Smooth muscle cell (in vitro differentiated cells): ENCODE results near the gene SCN8A. TPM values are rescaled to one million over a fixed set of nuclear protein-coding genes. Genes with fewer than 3 reads are reported as not detected.
"Not testable (repeated sequence)": the region's sequence is repeated elsewhere in the genome, so short reads cannot be mapped to it uniquely, and the experiment has no call there.

Experiments
- DNase-seq: peaks from one replicate; lab custom pipeline; 2025; ENCODE audit not compliant: unreplicated experiment; lab: John Stamatoyannopoulos, UW
- H2AFZ ChIP-seq: fragments of 200-600 bp; sonication (generic); 2 replicates; pipeline ENCODE4 v1.6.0; 2016; ENCODE audit warnings: antibody characterized with exemption, low read depth, mild to moderate bottlenecking
- H3F3A ChIP-seq: fragments of 200-600 bp; sonication (generic); 2 replicates; pipeline ENCODE4 v1.6.0; 2017; ENCODE audit warnings: antibody characterized with exemption, low read depth
- H3K27ac ChIP-seq: fragments of 200-600 bp; sonication (generic); 2 replicates; pipeline ENCODE4 v1.5.1; 2016; ENCODE audit warnings: low read depth, mild to moderate bottlenecking
- H3K27me3 ChIP-seq: fragments of 200-600 bp; sonication (generic); 2 replicates; pipeline ENCODE4 v1.6.1; 2016; ENCODE audit warnings: low read depth, mild to moderate bottlenecking
- H3K36me3 ChIP-seq: fragments of 200-600 bp; sonication (generic); 2 replicates; pipeline ENCODE4 v1.5.1; 2016; ENCODE audit warnings: low read depth
- H3K4me1 ChIP-seq: fragments of 200-600 bp; sonication (generic); 2 replicates; pipeline ENCODE4 v1.5.1; 2016; ENCODE audit warnings: low read depth
- H3K4me2 ChIP-seq: fragments of 200-600 bp; sonication (generic); 2 replicates; pipeline ENCODE4 v1.6.0; 2016; ENCODE audit warnings: mild to moderate bottlenecking
- H3K4me3 ChIP-seq: fragments of 200-600 bp; sonication (generic); 2 replicates; pipeline ENCODE4 v1.5.1; 2016; ENCODE audit warnings: mild to moderate bottlenecking
- H3K79me2 ChIP-seq: fragments of 200-600 bp; sonication (generic); 2 replicates; pipeline ENCODE4 v1.6.0; 2016; ENCODE audit warnings: low read depth, mild to moderate bottlenecking
- H3K9ac ChIP-seq: fragments of 200-600 bp; sonication (generic); 2 replicates; pipeline ENCODE4 v1.6.0; 2016; ENCODE audit warnings: low read depth
- H3K9me3 ChIP-seq: fragments of 200-600 bp; sonication (generic); replicated peaks from 2 replicates; pipeline ENCODE4 v1.5.1; 2016; ENCODE audit warnings: low read depth
- H4K20me1 ChIP-seq: fragments of 200-600 bp; sonication (generic); 2 replicates; pipeline ENCODE4 v1.6.0; 2016; ENCODE audit warnings: low read depth
- CTCF ChIP-seq: fragments of 200-600 bp; sonication (generic); IDR thresholded peaks from 2 replicates; pipeline ENCODE4 v1.5.1; 2017; ENCODE audit warnings: borderline replicate concordance, mild to moderate bottlenecking, antibody characterized with exemption; ENCODE audit not compliant: insufficient read depth, poor library complexity, severe bottlenecking
- WGBS: methylation state at CpG from one replicate; pipeline ENCODE4 v1.1.7; 2016; ENCODE audit warnings: low lambda C conversion rate; 5-methylcytosine and 5-hydroxymethylcytosine counted together
- polyA plus RNA-seq: library from polyadenylated mRNA; unstranded; fragments of >200 nt; fragmentation: Nextera tagmentation; extraction: Ambion mirVana; gene quantifications from 2 replicates; pipeline ENCODE4 v1.2.1, GENCODE V29; 2016
- total RNA-seq: library from RNA; depleted of rRNA; stranded (reverse); fragments of >200 nt; gene quantifications from 2 replicates; pipeline ENCODE4 v1.2.3, GENCODE V29; 2014

SCN8A gene
- total and polyA plus RNA-seq, 2 experiments from 2014 or later, result 0.38 to 4.5 TPM

- H3K9me3 ChIP-seq, result no peaks in the 10 kb centered on the region
- H3F3A ChIP-seq, result no peaks in the 10 kb centered on the region
- no peaks in the 10 kb centered on the region for H3K79me2 ChIP-seq
- H3K27ac ChIP-seq, result peak overlapping the region; percentile 57
- H3K4me1 ChIP-seq, result peaks cover 5% of the 10 kb centered on the region
- DNase-seq, result no peak
- H3K36me3 ChIP-seq, result no peaks in the 10 kb centered on the region
- no peaks in the 10 kb centered on the region for H4K20me1 ChIP-seq
- TF ChIP-seq CTCF, result no peak
- H3K4me2 ChIP-seq, result peak overlapping the region; percentile 74
- no peaks in the 10 kb centered on the region for H3K27me3 ChIP-seq
- no peak overlapping the region for H3K9ac ChIP-seq
- no peak overlapping the region for H2AFZ ChIP-seq
- WGBS, result 41% methylated on average over 6 of the region's 6 CpGs
- H3K4me3 ChIP-seq, result no peak overlapping the region
Observed at GRCh38 chr12:51788876-51789275, 197.8 kb downstream of the SCN8A start.

GRCh38 chr12:51792417-51792816, 201.4 kb downstream of the SCN8A start:
- Histone ChIP-seq H3K9me3 (no peaks in the 10 kb centered on the region), H3K27ac (no peak overlapping the region), H3K4me3 (no peak overlapping the region), H3K9ac (no peak overlapping the region), H3K36me3 (no peaks in the 10 kb centered on the region), H2AFZ (no peak overlapping the region), H3K27me3 (no peaks in the 10 kb centered on the region), H3K4me2 (no peak overlapping the region), H4K20me1 (no peaks in the 10 kb centered on the region), H3F3A (no peaks in the 10 kb centered on the region), H3K79me2 (no peaks in the 10 kb centered on the region), H3K4me1 (peaks cover 5% of the 10 kb centered on the region)
- TF ChIP-seq CTCF, result no peak
- WGBS, result 98% methylated on average over 5 of the region's 5 CpGs
- DNase-seq, result no peak

- Histone ChIP-seq H3K4me2 (no peak overlapping the region), H3K4me3 (no peak overlapping the region), H4K20me1 (no peaks in the 10 kb centered on the region), H3K79me2 (no peaks in the 10 kb centered on the region), H3F3A (no peaks in the 10 kb centered on the region), H2AFZ (no peak overlapping the region), H3K27ac (no peak overlapping the region), H3K4me1 (peaks cover 5% of the 10 kb centered on the region), H3K9ac (no peak overlapping the region), H3K27me3 (no peaks in the 10 kb centered on the region), H3K9me3 (no peaks in the 10 kb centered on the region), H3K36me3 (no peaks in the 10 kb centered on the region)
- WGBS, result 82% methylated on average over 1 of the region's 1 CpG
- no peak for TF ChIP-seq CTCF
- DNase-seq, result no peak
Observed at GRCh38 chr12:51793201-51793600, 202.2 kb downstream of the SCN8A start.

- no peaks in the 10 kb centered on the region for H3K79me2 ChIP-seq
- 95% methylated on average over 6 of the region's 6 CpGs for WGBS
- no peak overlapping the region for H3K4me2 ChIP-seq
- DNase-seq, result no peak
- H3K4me1 ChIP-seq, result peaks cover 4% of the 10 kb centered on the region
- no peaks in the 10 kb centered on the region for H4K20me1 ChIP-seq
- H3K9me3 ChIP-seq, result no peaks in the 10 kb centered on the region
- no peak overlapping the region for H3K27ac ChIP-seq
- no peaks in the 10 kb centered on the region for H3K36me3 ChIP-seq
- no peaks in the 10 kb centered on the region for H3K27me3 ChIP-seq
- H3K4me3 ChIP-seq, result no peak overlapping the region
- TF ChIP-seq CTCF, result no peak
- H3K9ac ChIP-seq, result no peak overlapping the region
- H3F3A ChIP-seq, result no peaks in the 10 kb centered on the region
- H2AFZ ChIP-seq, result no peak overlapping the region
Observed at GRCh38 chr12:51797301-51797700, 206.3 kb downstream of the SCN8A start.

- WGBS, result 98% methylated on average over 4 of the region's 4 CpGs
- H3K36me3 ChIP-seq, H3K4me2 ChIP-seq, H4K20me1 ChIP-seq, H3K4me1 ChIP-seq, H3K4me3 ChIP-seq, H3K9ac ChIP-seq, H3K9me3 ChIP-seq, DNase-seq, H3K27me3 ChIP-seq, H3K27ac ChIP-seq, H3K79me2 ChIP-seq, H3F3A ChIP-seq, H2AFZ ChIP-seq: not testable (repeated sequence)
Observed at GRCh38 chr12:51798051-51798450, 207.0 kb downstream of the SCN8A start.
